H1 (cell line): ENCODE measurements around the gene SLX4IP. TPM values are rescaled to one million over a fixed set of nuclear protein-coding genes. Genes with fewer than 3 reads are reported as not detected.

Experiments used
- CTCF ChIA-PET: fragments of 300-600 bp; sonication (Branson Sonifier 250); formaldehyde crosslinking; loops from one replicate; lab custom pipeline; 2021; ENCODE audit not compliant: partially characterized antibody; lab: Charles Lee
- POLR2A ChIA-PET: fragments of 300-600 bp; sonication (Branson Sonifier 250); formaldehyde crosslinking; loops from one replicate; lab custom pipeline; 2021; ENCODE audit warnings: inconsistent platforms; ENCODE audit not compliant: partially characterized antibody; lab: Charles Lee
- DNase-seq, 2 experiments: peaks; one replicate each; pipeline versions ENCODE4 v3.0.0 to v3.0.0-alpha.2; 2010 to 2022; ENCODE audit warnings: low spot score in 2 of 2, low read depth in 1 of 2, mixed read lengths in 1 of 2
- FAIRE-seq: peaks from 2 replicates; lab custom pipeline; 2011; peaks lifted over from hg19 to GRCh38; lab: Jason Lieb, UNC
- H2AFZ ChIP-seq: 2 replicates; pipeline ENCODE4 v1.8.1; 2012; ENCODE audit warnings: low read length, inconsistent platforms
- H2AK5ac ChIP-seq: 2 replicates; pipeline ENCODE4 v1.6.1; 2013; ENCODE audit warnings: low read depth, low read length
- H2BK120ac ChIP-seq: replicated peaks from 2 replicates; pipeline ENCODE3; 2013; ENCODE audit warnings: low read depth, low read length, inconsistent platforms
- H2BK12ac ChIP-seq: 2 replicates; pipeline ENCODE4 v1.6.1; 2013; ENCODE audit warnings: low read depth, low read length
- H2BK15ac ChIP-seq: 2 replicates; pipeline ENCODE4 v1.6.1; 2013; ENCODE audit warnings: low read length
- H2BK20ac ChIP-seq: 2 replicates; pipeline ENCODE4 v1.6.1; 2013; ENCODE audit warnings: low read length
- H2BK5ac ChIP-seq: 2 replicates; pipeline ENCODE4 v1.6.1; 2013; ENCODE audit warnings: low read depth, low read length
- H3K14ac ChIP-seq: 2 replicates; pipeline ENCODE4 v1.6.1; 2013; ENCODE audit warnings: inconsistent platforms; ENCODE audit not compliant: insufficient read length
- H3K18ac ChIP-seq: 2 replicates; pipeline ENCODE4 v1.6.1; 2013; ENCODE audit warnings: low read length; ENCODE audit errors: extremely low read depth
- H3K23ac ChIP-seq: 2 replicates; pipeline ENCODE4 v1.6.1; 2013; ENCODE audit warnings: inconsistent platforms; ENCODE audit not compliant: insufficient read length
- H3K23me2 ChIP-seq: 2 replicates; pipeline ENCODE4 v1.6.1; 2013; ENCODE audit warnings: low read depth, low read length
- H3K27ac ChIP-seq: 2 replicates; pipeline ENCODE4 v1.6.1; 2011; ENCODE audit warnings: low read depth, low read length, inconsistent platforms
- H3K27me3 ChIP-seq, 4 experiments: replicated peaks in 1 of 4; 1 replicate in 1 of 4; 2 replicates in 3 of 4; pipeline versions ENCODE4 v1.6.1 to v1.8.1; 2011 to 2013; ENCODE audit warnings: low read length in 3 of 4, mild to moderate bottlenecking in 3 of 4, inconsistent platforms in 2 of 4, mixed read lengths in 2 of 4, moderate library complexity in 1 of 4; ENCODE audit not compliant: control insufficient read depth in 3 of 4, insufficient read depth in 3 of 4; ENCODE audit errors: extremely low read depth in 1 of 4
- H3K36me3 ChIP-seq, 4 experiments: 2 replicates each; pipeline versions ENCODE4 v1.6.1 to v1.8.1; 2011 to 2013; ENCODE audit warnings: mild to moderate bottlenecking in 4 of 4, low read length in 3 of 4, moderate library complexity in 2 of 4, control low read depth in 1 of 4, inconsistent platforms in 1 of 4; ENCODE audit not compliant: insufficient read depth in 4 of 4, control insufficient read depth in 2 of 4
- H3K4ac ChIP-seq: replicated peaks from 2 replicates; pipeline ENCODE3; 2013; ENCODE audit warnings: low read length, low read depth, mixed read lengths, inconsistent platforms; ENCODE audit not compliant: insufficient read length
- H3K4me1 ChIP-seq, 4 experiments: replicated peaks in 1 of 4; 1 replicate in 1 of 4; 2 replicates in 3 of 4; pipeline versions ENCODE4 v1.6.1 to v1.8.1; 2011 to 2013; ENCODE audit warnings: low read length in 3 of 4, inconsistent platforms in 2 of 4, mixed read lengths in 1 of 4; ENCODE audit not compliant: insufficient read depth in 4 of 4, control insufficient read depth in 3 of 4
- H3K4me2 ChIP-seq, 2 experiments: 2 replicates each; pipeline versions ENCODE4 v1.6.1 to v1.8.1; 2011 to 2013; ENCODE audit warnings: low read depth in 2 of 2, low read length in 2 of 2, control low read depth in 1 of 2, inconsistent platforms in 1 of 2, mild to moderate bottlenecking in 1 of 2; ENCODE audit not compliant: insufficient read depth in 1 of 2
- H3K4me3 ChIP-seq, 4 experiments: fragments of 200-600, 300-600 bp in 1 of 4; sonication (generic), shearing (Covaris generic), sonication (Bioruptor Twin) in 1 of 4; 2 replicates each; pipeline versions ENCODE4 v1.5.1 to v1.8.1; 2011 to 2016; ENCODE audit warnings: low read length in 4 of 4, low read depth in 3 of 4, control low read depth in 2 of 4, inconsistent platforms in 2 of 4, mild to moderate bottlenecking in 2 of 4, mixed read lengths in 1 of 4, moderate library complexity in 1 of 4; ENCODE audit not compliant: insufficient read depth in 2 of 4; ENCODE audit errors: extremely low read depth in 1 of 4
- H3K56ac ChIP-seq: replicated peaks from 2 replicates; pipeline ENCODE3; 2013; ENCODE audit warnings: low read depth, mild to moderate bottlenecking, mixed read lengths, low read length, inconsistent platforms; ENCODE audit not compliant: insufficient read length
- H3K79me1 ChIP-seq: 2 replicates; pipeline ENCODE4 v1.6.1; 2013; ENCODE audit warnings: low read depth, low read length, control low read depth
- H3K79me2 ChIP-seq, 2 experiments: 2 replicates each; pipeline versions ENCODE4 v1.6.1 to v1.8.1; 2012 to 2013; ENCODE audit warnings: low read length in 2 of 2, mild to moderate bottlenecking in 2 of 2, inconsistent platforms in 1 of 2; ENCODE audit not compliant: insufficient read depth in 2 of 2, control insufficient read depth in 1 of 2
- H3K9ac ChIP-seq, 4 experiments: replicated peaks in 1 of 4; 1 replicate in 1 of 4; 2 replicates in 3 of 4; pipeline versions ENCODE4 v1.6.1 to v1.8.1; 2011 to 2013; ENCODE audit warnings: low read depth in 3 of 4, low read length in 3 of 4, control low read depth in 2 of 4, mild to moderate bottlenecking in 2 of 4, moderate library complexity in 2 of 4, inconsistent platforms in 1 of 4; ENCODE audit errors: extremely low read depth in 1 of 4
- H3K9me3 ChIP-seq, 2 experiments: 2 replicates each; pipeline versions ENCODE4 v1.6.1 to v1.8.1; 2012 to 2013; ENCODE audit warnings: mild to moderate bottlenecking in 2 of 2, moderate library complexity in 2 of 2, control low read depth in 1 of 2, inconsistent platforms in 1 of 2, low read depth in 1 of 2, low read length in 1 of 2, mixed read lengths in 1 of 2; ENCODE audit not compliant: insufficient read depth in 2 of 2
- H4K20me1 ChIP-seq, 2 experiments: replicated peaks in 1 of 2; 2 replicates each; pipeline versions ENCODE3 to v1.8.1; 2011 to 2013; ENCODE audit warnings: inconsistent platforms in 2 of 2, low read length in 2 of 2, mild to moderate bottlenecking in 1 of 2; ENCODE audit not compliant: insufficient read depth in 2 of 2, control insufficient read depth in 1 of 2
- H4K5ac ChIP-seq: 2 replicates; pipeline ENCODE4 v1.6.1; 2013; ENCODE audit warnings: low read length, low read depth, mixed read lengths, inconsistent platforms; ENCODE audit not compliant: insufficient read length
- H4K8ac ChIP-seq: 2 replicates; pipeline ENCODE4 v1.8.0; 2013; ENCODE audit warnings: mild to moderate bottlenecking, moderate library complexity, low read length, inconsistent platforms; ENCODE audit not compliant: insufficient read depth; ENCODE audit errors: extremely low read depth
- H4K91ac ChIP-seq: replicated peaks from 2 replicates; pipeline ENCODE3; 2013; ENCODE audit warnings: low read length, mixed read lengths, inconsistent platforms; ENCODE audit not compliant: insufficient read length
- CBX8 ChIP-seq: fragments of 300-800, 300-1000 bp; sonication (generic); IDR thresholded peaks from 2 replicates; pipeline ENCODE4 v1.7.1; 2016; ENCODE audit warnings: low read depth, low read length, borderline replicate concordance
- CTBP2 ChIP-seq: IDR thresholded peaks from 2 replicates; pipeline ENCODE4 v1.7.0; 2011; ENCODE audit warnings: borderline replicate concordance, mild to moderate bottlenecking, moderate library complexity, mixed read lengths, low read length; ENCODE audit not compliant: insufficient read depth, insufficient read length
- EZH2 ChIP-seq: fragments of 200-600 bp; sonication (generic); IDR thresholded peaks from 2 replicates; pipeline ENCODE4 v1.7.1; 2012; ENCODE audit warnings: low read depth, mild to moderate bottlenecking, moderate library complexity, low read length, inconsistent platforms; ENCODE audit not compliant: severe bottlenecking
- GABPA ChIP-seq: IDR thresholded peaks from 2 replicates; pipeline ENCODE4 v1.6.1; 2011; ENCODE audit warnings: mild to moderate bottlenecking, low read length, moderate library complexity, borderline replicate concordance; ENCODE audit not compliant: insufficient read depth
- RFX5 ChIP-seq: IDR thresholded peaks from 2 replicates; pipeline ENCODE4 v1.6.1; 2011; ENCODE audit warnings: low read depth, low read length, improper control_type of control experiment, borderline replicate concordance
- SIRT6 ChIP-seq: IDR thresholded peaks from one replicate; pipeline ENCODE4 v1.7.1; 2012; ENCODE audit warnings: low read length, inconsistent platforms
- SP2 ChIP-seq: IDR thresholded peaks from 2 replicates; pipeline ENCODE4 v1.6.1; 2012; ENCODE audit warnings: mild to moderate bottlenecking, low read length, inconsistent platforms
- SP4 ChIP-seq: IDR thresholded peaks from 2 replicates; pipeline ENCODE4 v1.6.1; 2012; ENCODE audit warnings: low read length, inconsistent platforms
- SUZ12 ChIP-seq: fragments of 200-600 bp; sonication (generic); IDR thresholded peaks from 2 replicates; pipeline ENCODE4 v1.6.1; 2012; ENCODE audit warnings: mild to moderate bottlenecking, inconsistent platforms, low read length, moderate library complexity, mixed read lengths
- TAF1 ChIP-seq: IDR thresholded peaks from 2 replicates; pipeline ENCODE4 v1.6.1; 2011; ENCODE audit warnings: mild to moderate bottlenecking, low read depth, low read length
- YY1 ChIP-seq: IDR thresholded peaks from 2 replicates; pipeline ENCODE4 v1.6.1; 2011; ENCODE audit warnings: low read depth, mild to moderate bottlenecking, low read length
- WGBS, 2 experiments: shearing (Covaris generic) in 1 of 2; methylation state at CpG; one replicate each; pipeline versions ENCODE4 v1.1.6 to v1.1.7; 2013 to 2015; ENCODE audit warnings: low lambda C conversion rate in 2 of 2, mixed read lengths in 2 of 2, inconsistent platforms in 1 of 2, low coverage in 1 of 2, missing lambda C conversion rate in 1 of 2; ENCODE audit not compliant: insufficient replicate concordance in 2 of 2, insufficient coverage in 1 of 2, insufficient read length in 1 of 2; ENCODE audit errors: extremely low coverage in 1 of 2, missing lambda C conversion rate in 1 of 2; 5-methylcytosine and 5-hydroxymethylcytosine counted together
- polyA plus RNA-seq, 7 experiments: library from polyadenylated mRNA; depleted of rRNA in 3 of 7; stranded (reverse) in 5 of 7; unstranded in 2 of 7; fragments of >200 nt in 5 of 7; fragments of 200-250 nt in 2 of 7; gene quantifications; 1 replicate in 5 of 7; 2 replicates in 1 of 7; 4 replicates in 1 of 7; pipeline versions ENCODE4 v1.2.1 to v1.2.3, GENCODE V29; 2011 to 2013; ENCODE audit warnings: missing spikeins in 2 of 7, mixed read lengths in 2 of 7
- total RNA-seq: library from RNA; stranded (reverse); fragmentation: NEBNext Ultra II Directional; extraction: Animal tissue kit (Norgen Biotek cat#: 25700); gene quantifications from 2 replicates; pipeline ENCODE4 v1.2.1, GENCODE V29; 2021
- TF ChIP-seq, protein P1 (sequence below): IDR thresholded peaks from 2 replicates; pipeline ENCODE4 v1.6.1; 2012; ENCODE audit warnings: inconsistent platforms

SLX4IP gene
- total and polyA plus RNA-seq, 2 of the 8 experiments (the other 6 are each of a cell fraction or from before 2014, with no cell fraction given): 2.4 to 8.7 TPM

- H4K91ac ChIP-seq: no peak overlapping the region
- H2BK15ac ChIP-seq: no peak overlapping the region
- no peak overlapping the region for H3K56ac ChIP-seq
- no peak for TF ChIP-seq YY1
- no peak for TF ChIP-seq SIRT6
- no peak for TF ChIP-seq CBX8
- TF ChIP-seq SUZ12: no peak
- TF ChIP-seq, protein P1, sequence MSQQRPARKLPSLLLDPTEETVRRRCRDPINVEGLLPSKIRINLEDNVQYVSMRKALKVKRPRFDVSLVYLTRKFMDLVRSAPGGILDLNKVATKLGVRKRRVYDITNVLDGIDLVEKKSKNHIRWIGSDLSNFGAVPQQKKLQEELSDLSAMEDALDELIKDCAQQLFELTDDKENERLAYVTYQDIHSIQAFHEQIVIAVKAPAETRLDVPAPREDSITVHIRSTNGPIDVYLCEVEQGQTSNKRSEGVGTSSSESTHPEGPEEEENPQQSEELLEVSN: no peak
- no peak for TF ChIP-seq RFX5
- no peak for TF ChIP-seq SP4
- TF ChIP-seq EZH2: no peak
- no peak for TF ChIP-seq SP2
- TF ChIP-seq CTBP2: no peak
- no peak for TF ChIP-seq TAF1
- TF ChIP-seq GABPA: no peak
- TF ChIP-seq, all 59 proteins: peak for 0
- Histone ChIP-seq H3K9ac (no peak overlapping the region), H3K9me3 (no peaks in the 10 kb centered on the region), H3K79me2 (no peaks in the 10 kb centered on the region), H4K20me1 (no peaks in the 10 kb centered on the region), H3K4me3 (no peak overlapping the region), H2AK5ac (no peak overlapping the region), H3K4me1 (no peaks in the 10 kb centered on the region; a peak in 2 of 7 replicates), H3K79me1 (no peaks in the 10 kb centered on the region), H3K4me2 (no peak overlapping the region), H2BK5ac (no peak overlapping the region), H2BK20ac (no peak overlapping the region), H2AFZ (no peak overlapping the region), H3K36me3 (peaks cover 0 to 2% (median 0%) of the 10 kb centered on the region in 4 experiments; a peak in 2 of 8 replicates), H4K8ac (no peak overlapping the region), H2BK12ac (no peak overlapping the region), H3K4ac (no peak overlapping the region), H3K27ac (no peak overlapping the region), H2BK120ac (no peak overlapping the region), H3K27me3 (no peaks in the 10 kb centered on the region), H3K18ac (no peak overlapping the region), H3K23ac (no peak overlapping the region), H3K14ac (no peak overlapping the region), H4K5ac (no peak overlapping the region), H3K23me2 (no peaks in the 10 kb centered on the region)
- ChIA-PET POLR2A (no interaction called here), CTCF (interaction anchor here (0.6 kb wide), 1 partner anchor 521 kb away, joined by 3 read pairs; no protein-coding TSS in a partner anchor)
- 92% methylated on average over 2 of the region's 2 CpGs; no CpG with 5 or more reads in 1 of the 2 experiments for WGBS, 2 experiments
- FAIRE-seq (no peak), DNase-seq (no peak)
These were observed 138.3 kb downstream of the SLX4IP start for GRCh38 chr20:10573273-10573950.
